ENCODE measurements around the gene ABHD15. TPM values are rescaled to one million over a fixed set of nuclear protein-coding genes. Genes with fewer than 3 reads are reported as not detected.

The ABHD15 gene
- total and polyA plus RNA-seq, 2 donors from 2014 or later, result 8.9 to 9.8 TPM

GRCh38 chr17:29581583-29582253, 14.9 kb upstream of the ABHD15 start:
- TF ChIP-seq CTCF (IDR thresholded peaks at IDR 0.05; ENCODE audit: borderline replicate concordance, extremely low read depth, insufficient read depth), result no peak
- Histone ChIP-seq H3K4me3 (ENCODE audit: low read length in 3 of 3) (no peak overlapping the region), H3K27ac (ENCODE audit: low read depth in 2 of 2, low read length in 2 of 2) (no peak overlapping the region), H3K36me3 (ENCODE audit: control insufficient read depth in 2 of 3, insufficient read depth in 3 of 3, low read length in 3 of 3) (peaks cover 0 to 15% (median 8%) of the 10 kb centered on the region in 3 donors), H3K9me3 (ENCODE audit: control insufficient read depth in 2 of 3, insufficient read depth in 1 of 3, low read length in 3 of 3) (no peaks in the 10 kb centered on the region), H3K27me3 (ENCODE audit: control insufficient read depth, insufficient read depth, low read length) (no peaks in the 10 kb centered on the region), H3K4me1 (ENCODE audit: control insufficient read depth in 2 of 3, insufficient read depth in 2 of 3, low read depth in 1 of 3, low read length in 3 of 3) (peaks cover 0 to 14% (median 5%) of the 10 kb centered on the region in 3 donors), H3K9ac (ENCODE audit: low read length in 3 of 3) (no peak overlapping the region)
- intact Hi-C loops (cut with DNase I), result no loop called here
- FAIRE-seq (no peak), DNase-seq (peak in 2 of 5 donors; percentile 55 to 73)

- Histone ChIP-seq H3K4me1 (ENCODE audit: control insufficient read depth in 2 of 3, insufficient read depth in 2 of 3, low read depth in 1 of 3, low read length in 3 of 3) (peaks cover 0 to 7% (median 5%) of the 10 kb centered on the region in 3 donors), H3K27ac (ENCODE audit: low read depth in 2 of 2, low read length in 2 of 2) (no peak overlapping the region), H3K27me3 (ENCODE audit: control insufficient read depth, insufficient read depth, low read length) (no peaks in the 10 kb centered on the region), H3K36me3 (ENCODE audit: control insufficient read depth in 2 of 3, insufficient read depth in 3 of 3, low read length in 3 of 3) (peaks cover 0 to 19% (median 18%) of the 10 kb centered on the region in 3 donors), H3K9ac (ENCODE audit: low read length in 3 of 3) (no peak overlapping the region), H3K4me3 (ENCODE audit: low read length in 3 of 3) (no peak overlapping the region), H3K9me3 (ENCODE audit: control insufficient read depth in 2 of 3, insufficient read depth in 1 of 3, low read length in 3 of 3) (no peaks in the 10 kb centered on the region)
- intact Hi-C loops (cut with DNase I), result no loop called here
- DNase-seq, result peak; percentile 84 to 93 (median 89)
- TF ChIP-seq CTCF (IDR thresholded peaks at IDR 0.05; ENCODE audit: borderline replicate concordance, extremely low read depth, insufficient read depth), result peak; percentile 91
- no peak for FAIRE-seq
Measured at GRCh38 chr17:29579866-29580771, 13.3 kb upstream of the ABHD15 start.

GRCh38 chr17:29578626-29579485, 12.0 kb upstream of the ABHD15 start:
- H3K27ac ChIP-seq (ENCODE audit: low read depth in 2 of 2, low read length in 2 of 2), result no peak overlapping the region

More at GRCh38 chr17:29578626-29579485, 12.0 kb upstream of the ABHD15 start:
- H3K27me3 ChIP-seq (ENCODE audit: control insufficient read depth, insufficient read depth, low read length), result no peaks in the 10 kb centered on the region
- FAIRE-seq (no peak), DNase-seq (peak in 1 of 5 donors; percentile 35)
- no peak overlapping the region for H3K9ac ChIP-seq (ENCODE audit: low read length in 3 of 3)
- no peak for TF ChIP-seq CTCF (IDR thresholded peaks at IDR 0.05; ENCODE audit: borderline replicate concordance, extremely low read depth, insufficient read depth)
- H3K9me3 ChIP-seq (ENCODE audit: control insufficient read depth in 2 of 3, insufficient read depth in 1 of 3, low read length in 3 of 3), result no peaks in the 10 kb centered on the region
- H3K4me1 ChIP-seq (ENCODE audit: control insufficient read depth in 2 of 3, insufficient read depth in 2 of 3, low read depth in 1 of 3, low read length in 3 of 3), result peaks cover 0 to 3% (median 3%) of the 10 kb centered on the region in 3 donors
- intact Hi-C loops (cut with DNase I), result no loop called here
- H3K36me3 ChIP-seq (ENCODE audit: control insufficient read depth in 2 of 3, insufficient read depth in 3 of 3, low read length in 3 of 3), result peaks cover 0 to 19% (median 18%) of the 10 kb centered on the region in 3 donors
- H3K4me3 ChIP-seq (ENCODE audit: low read length in 3 of 3), result no peak overlapping the region

Data from kidney (tissue), 14 donors.